Suprapubic skin (tissue), 4 donors: ENCODE results near the gene ZBTB25.

Experiments
- EP300 ChIP-seq: sonication (generic); formaldehyde crosslinking; IDR thresholded peaks from one replicate; pipeline ENCODE4 v1.6.1; 2017; ENCODE audit warnings: antibody characterized with exemption
- POLR2A ChIP-seq, 2 donors: fragments of 450-650 bp; IDR thresholded peaks; one replicate each; pipeline ENCODE4 v1.6.1; 2017; ENCODE audit warnings: antibody characterized with exemption in 2 of 2, mild to moderate bottlenecking in 2 of 2, moderate library complexity in 2 of 2
- POLR2AphosphoS5 ChIP-seq, 3 donors: sonication (generic); formaldehyde crosslinking; IDR thresholded peaks; one replicate each; pipeline ENCODE4 v1.6.1; 2017; ENCODE audit warnings: antibody characterized with exemption in 3 of 3
- TF ChIP-seq, protein P1 (sequence below), 2 donors: fragments of 200-600 bp in 1 of 2; fragments of 450-650 bp in 1 of 2; sonication (generic) in 1 of 2; IDR thresholded peaks; one replicate each; pipeline ENCODE4 v1.5.1; 2016 to 2019; ENCODE audit warnings: antibody characterized with exemption in 2 of 2, mild to moderate bottlenecking in 1 of 2, moderate library complexity in 1 of 2

DNA sequence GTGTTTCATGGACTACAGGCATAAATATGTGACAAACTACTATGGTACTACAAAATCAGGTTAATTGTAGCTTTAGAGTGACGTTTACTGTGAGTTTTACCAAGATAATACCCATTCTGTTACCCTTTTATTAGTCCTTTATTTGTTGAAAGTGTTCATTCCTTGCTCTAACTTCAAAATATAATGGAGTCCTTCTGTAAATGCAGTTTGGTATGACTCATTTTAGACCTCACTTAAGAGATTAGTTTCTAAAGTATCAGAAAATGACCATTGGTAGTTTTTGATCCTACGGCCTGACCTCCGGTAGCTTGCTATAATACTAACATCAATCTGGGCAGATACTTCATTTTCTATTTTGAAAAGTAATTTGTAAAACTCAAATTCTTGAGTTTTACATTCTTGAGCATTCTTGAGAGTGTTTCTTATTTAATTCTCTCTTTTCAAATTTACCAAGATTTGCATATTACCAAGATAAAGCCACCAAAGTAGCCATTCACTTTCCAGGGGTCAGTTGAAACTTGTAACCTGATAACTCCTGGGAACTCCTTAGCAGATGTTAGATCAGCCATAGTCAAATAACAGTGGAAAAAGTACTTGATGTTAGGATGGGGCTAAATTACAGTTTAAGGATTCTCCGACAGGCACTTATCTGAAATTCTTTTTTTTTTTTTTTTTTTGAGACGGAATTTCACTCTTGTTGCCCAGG, 41.1 kb upstream of the ZBTB25 start:
- TF ChIP-seq, protein P1, sequence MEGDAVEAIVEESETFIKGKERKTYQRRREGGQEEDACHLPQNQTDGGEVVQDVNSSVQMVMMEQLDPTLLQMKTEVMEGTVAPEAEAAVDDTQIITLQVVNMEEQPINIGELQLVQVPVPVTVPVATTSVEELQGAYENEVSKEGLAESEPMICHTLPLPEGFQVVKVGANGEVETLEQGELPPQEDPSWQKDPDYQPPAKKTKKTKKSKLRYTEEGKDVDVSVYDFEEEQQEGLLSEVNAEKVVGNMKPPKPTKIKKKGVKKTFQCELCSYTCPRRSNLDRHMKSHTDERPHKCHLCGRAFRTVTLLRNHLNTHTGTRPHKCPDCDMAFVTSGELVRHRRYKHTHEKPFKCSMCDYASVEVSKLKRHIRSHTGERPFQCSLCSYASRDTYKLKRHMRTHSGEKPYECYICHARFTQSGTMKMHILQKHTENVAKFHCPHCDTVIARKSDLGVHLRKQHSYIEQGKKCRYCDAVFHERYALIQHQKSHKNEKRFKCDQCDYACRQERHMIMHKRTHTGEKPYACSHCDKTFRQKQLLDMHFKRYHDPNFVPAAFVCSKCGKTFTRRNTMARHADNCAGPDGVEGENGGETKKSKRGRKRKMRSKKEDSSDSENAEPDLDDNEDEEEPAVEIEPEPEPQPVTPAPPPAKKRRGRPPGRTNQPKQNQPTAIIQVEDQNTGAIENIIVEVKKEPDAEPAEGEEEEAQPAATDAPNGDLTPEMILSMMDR (IDR thresholded peaks at IDR 0.05) = no peak
- no peak for TF ChIP-seq POLR2A (IDR thresholded peaks at IDR 0.05)
- no peak for TF ChIP-seq POLR2AphosphoS5 (IDR thresholded peaks at IDR 0.05)
- no peak for TF ChIP-seq EP300
